ENCODE data around the gene CLEC2D. TPM values are rescaled to one million over a fixed set of nuclear protein-coding genes. Genes with fewer than 3 reads are reported as not detected.
"Not testable (repeated sequence)": the region's sequence is repeated elsewhere in the genome, so short reads cannot be mapped to it uniquely, and the experiment has no call there.

Gene CLEC2D
- total and polyA plus RNA-seq, 11 donors, result 1.1 to 18.7 (median 1.6) TPM

- intact Hi-C loops (cut with DNase I), result no loop called here
- peaks cover 0 to 77% (median 57%) of the 10 kb centered on the region in 9 donors for H3K36me3 ChIP-seq
Observed at GRCh38 chr12:9692909-9693308, 23.4 kb downstream of the CLEC2D start.

GRCh38 chr12:9694241-9694640, 24.7 kb downstream of the CLEC2D start:
- Histone ChIP-seq H3K4me3 (no peak overlapping the region), H3K36me3 (peaks cover 0 to 63% (median 44%) of the 10 kb centered on the region in 9 donors), H3K9me3 (peaks cover 0 to 40% (median 7%) of the 10 kb centered on the region in 12 donors), H3K27ac (peak overlapping the region in 1 of 12 donors; percentile 69), H3K4me1 (peaks cover 0 to 33% (median 3%) of the 10 kb centered on the region in 12 donors), H3K27me3 (no peaks in the 10 kb centered on the region)
- ATAC-seq (no peak), DNase-seq (no peak)
- 56 to 74% (median 69%) methylated on average over 1 of the region's 1 CpG for WGBS, 4 donors
- TF ChIP-seq POLR2A (IDR thresholded peaks at IDR 0.05) (no peak), CTCF (IDR thresholded peaks at IDR 0.05) (no peak)
- intact Hi-C loops (cut with DNase I), result no loop called here

More at GRCh38 chr12:9692909-9693308, 23.4 kb downstream of the CLEC2D start:
- no peak for ATAC-seq
- no peaks in the 10 kb centered on the region for H3K27me3 ChIP-seq
- H3K4me3 ChIP-seq, result no peak overlapping the region
- H3K4me1 ChIP-seq, result peaks cover 0 to 21% (median 0%) of the 10 kb centered on the region in 12 donors
- WGBS, 4 donors, result 91 to 98% (median 95%) methylated on average over 1 of the region's 1 CpG
- TF ChIP-seq POLR2A (IDR thresholded peaks at IDR 0.05) (no peak), CTCF (IDR thresholded peaks at IDR 0.05) (no peak)
- no peak for DNase-seq
- peaks cover 0 to 32% (median 7%) of the 10 kb centered on the region in 12 donors for H3K9me3 ChIP-seq
- no peak overlapping the region for H3K27ac ChIP-seq

- H3K4me1 ChIP-seq, result peaks cover 0 to 42% (median 10%) of the 10 kb centered on the region in 12 donors
- ATAC-seq; H3K27me3 ChIP-seq; intact Hi-C loops (cut with DNase I); H3K4me3 ChIP-seq; H3K27ac ChIP-seq; DNase-seq: not testable (repeated sequence)
- WGBS, 4 donors, result 82 to 94% (median 89%) methylated on average over 9 of the region's 9 CpGs
- H3K36me3 ChIP-seq, result peaks cover 0 to 56% (median 35%) of the 10 kb centered on the region in 9 donors
- H3K9me3 ChIP-seq, result peaks cover 0 to 34% (median 7%) of the 10 kb centered on the region in 12 donors
Observed at GRCh38 chr12:9695150-9695549, 25.6 kb downstream of the CLEC2D start.

- H3K27ac ChIP-seq, result not testable (repeated sequence)
- WGBS, 4 donors, result 96 to 100% (median 97%) methylated on average over 3 of the region's 3 CpGs
Observed at GRCh38 chr12:9695661-9696060, 26.1 kb downstream of the CLEC2D start.

DNA sequence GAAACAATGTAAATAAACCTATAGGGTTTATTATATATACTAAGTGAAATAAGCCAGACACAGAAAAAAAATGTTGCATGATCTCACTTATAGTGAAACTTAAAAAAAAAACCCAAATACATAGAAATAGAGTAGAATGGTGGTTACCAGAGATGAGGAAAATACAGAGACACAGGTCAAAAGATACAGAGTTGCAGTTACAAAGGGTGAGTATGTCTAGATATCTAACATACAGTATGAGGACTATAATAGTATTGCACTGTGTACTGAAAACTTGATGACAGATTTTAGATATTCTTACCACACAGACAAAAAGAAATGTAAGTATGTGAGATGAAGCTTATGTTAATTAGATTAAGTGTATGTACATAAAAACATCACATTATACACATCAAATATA, 28.1 kb downstream of the CLEC2D start:
- TF ChIP-seq POLR2A (IDR thresholded peaks at IDR 0.05) (no peak), CTCF (IDR thresholded peaks at IDR 0.05) (no peak)
- intact Hi-C loops (cut with DNase I), result no loop called here
- no peak overlapping the region for H3K27ac ChIP-seq

More at GRCh38 chr12:9695661-9696060, 26.1 kb downstream of the CLEC2D start:
- peaks cover 0 to 47% (median 15%) of the 10 kb centered on the region in 12 donors for H3K4me1 ChIP-seq
- peaks cover 0 to 34% (median 7%) of the 10 kb centered on the region in 12 donors for H3K9me3 ChIP-seq
- DNase-seq; H3K4me3 ChIP-seq; ATAC-seq; intact Hi-C loops (cut with DNase I); H3K27me3 ChIP-seq: not testable (repeated sequence)
- peaks cover 0 to 52% (median 33%) of the 10 kb centered on the region in 9 donors for H3K36me3 ChIP-seq

More for the DNA sequence above, 28.1 kb downstream of the CLEC2D start:
- no peaks in the 10 kb centered on the region for H3K27me3 ChIP-seq
- H3K9me3 ChIP-seq, result peaks cover 0 to 40% (median 7%) of the 10 kb centered on the region in 12 donors
- ATAC-seq (no peak), DNase-seq (no peak)
- peaks cover 0 to 32% (median 19%) of the 10 kb centered on the region in 9 donors for H3K36me3 ChIP-seq
- H3K4me1 ChIP-seq, result peaks cover 0 to 65% (median 17%) of the 10 kb centered on the region in 12 donors
- no peak overlapping the region for H3K4me3 ChIP-seq
